K562 (cell line): ENCODE data around the gene MAML3. TPM values are rescaled to one million over a fixed set of nuclear protein-coding genes. Genes with fewer than 3 reads are reported as not detected.

Experiments used
- ATAC-seq: fragments of 200-7000 bp; cut with Tn5 transposase; 3 replicates; pipeline ENCODE4 v1.9.1; 2020; ENCODE audit warnings: moderate library complexity
- BruUV-seq: library from RNA; stranded (reverse); fragments of 400-500 nt; replicated peaks from 2 replicates; lab custom pipeline; 2021; lab: Mats Ljungman, UMichigan
- CTCF ChIA-PET: fragments of 300-600 bp; formaldehyde crosslinking; extraction: SDS; loops from one replicate; lab custom pipeline; 2021; ENCODE audit warnings: low intra/inter-chr PET ratio; lab: Yijun Ruan, JAX
- POLR2A ChIA-PET: fragments of 300-600, 350-650 bp; sonication (Branson Sonifier 250); formaldehyde crosslinking; extraction: SDS; loops from one replicate; lab custom pipeline; 2021; ENCODE audit warnings: antibody characterized with exemption, inconsistent platforms; lab: Yijun Ruan, JAX
- DNase-seq, 4 experiments: peaks; one replicate each; pipeline versions ENCODE4 v3.0.0 to v3.0.0-alpha.2; 2011 to 2018; ENCODE audit warnings: low spot score in 3 of 4, mixed read lengths in 3 of 4; ENCODE audit errors: extremely low read depth in 1 of 4
- FAIRE-seq: peaks from 2 replicates; lab custom pipeline; 2011; peaks lifted over from hg19 to GRCh38; lab: Jason Lieb, UNC
- H2AFZ ChIP-seq: 2 replicates; pipeline ENCODE4 v1.6.0; 2011; ENCODE audit warnings: low read depth, low read length, control low read depth, inconsistent platforms
- H3K27ac ChIP-seq: fragments of 200-600 bp; 3 replicates; pipeline ENCODE4 v1.8.0; 2011; ENCODE audit warnings: low read depth, mild to moderate bottlenecking, control low read depth, inconsistent platforms, low read length, moderate library complexity, mixed read lengths; ENCODE audit errors: extremely low read depth
- H3K27me3 ChIP-seq, 2 experiments: fragments of 300-600 bp in 1 of 2; 2 replicates in 1 of 2; 3 replicates in 1 of 2; pipeline versions ENCODE4 v1.6.0 to v1.8.0; 2011; ENCODE audit warnings: inconsistent platforms in 2 of 2, low read length in 2 of 2, mild to moderate bottlenecking in 1 of 2, mixed read lengths in 1 of 2, moderate library complexity in 1 of 2; ENCODE audit not compliant: control insufficient read depth in 2 of 2, insufficient read depth in 2 of 2
- H3K36me3 ChIP-seq: fragments of 300-600 bp; 3 replicates; pipeline ENCODE4 v1.8.0; 2011; ENCODE audit warnings: mild to moderate bottlenecking, low read length, inconsistent platforms; ENCODE audit not compliant: control insufficient read depth, insufficient read depth
- H3K4me1 ChIP-seq, 2 experiments: fragments of 200-600 bp in 1 of 2; replicated peaks in 1 of 2; 2 replicates in 1 of 2; 3 replicates in 1 of 2; pipeline versions ENCODE4 v1.5.1 to v1.8.0; 2011; ENCODE audit warnings: inconsistent platforms in 2 of 2, low read length in 2 of 2, mild to moderate bottlenecking in 1 of 2, mixed read lengths in 1 of 2, moderate library complexity in 1 of 2; ENCODE audit not compliant: control insufficient read depth in 2 of 2, insufficient read depth in 2 of 2
- H3K4me2 ChIP-seq: 2 replicates; pipeline ENCODE4 v1.6.1; 2011; ENCODE audit warnings: low read length, control low read depth, inconsistent platforms, mixed read lengths; ENCODE audit not compliant: insufficient read depth
- H3K4me3 ChIP-seq: fragments of 200-600 bp; sonication (generic), shearing (Covaris generic); 2 replicates; pipeline ENCODE4 v1.5.1; 2016; ENCODE audit warnings: control low read depth, inconsistent platforms
- H3K79me2 ChIP-seq: fragments of 200-600 bp; 3 replicates; pipeline ENCODE4 v1.8.0; 2011; ENCODE audit warnings: low read length, inconsistent platforms; ENCODE audit not compliant: control insufficient read depth, insufficient read depth
- H3K9ac ChIP-seq, 2 experiments: 2 replicates each; pipeline versions ENCODE4 v1.6.0 to v1.6.1; 2011; ENCODE audit warnings: low read depth in 2 of 2, low read length in 2 of 2, control low read depth in 1 of 2, inconsistent platforms in 1 of 2, mild to moderate bottlenecking in 1 of 2, mixed read lengths in 1 of 2; ENCODE audit not compliant: insufficient read depth in 1 of 2
- H3K9me1 ChIP-seq: one replicate; pipeline ENCODE4 v1.6.0; 2011; ENCODE audit warnings: inconsistent platforms, mild to moderate bottlenecking, low read length, moderate library complexity; ENCODE audit not compliant: control insufficient read depth, insufficient read depth
- H3K9me3 ChIP-seq: replicated peaks from 2 replicates; pipeline ENCODE4 v1.5.1; 2011; ENCODE audit warnings: low read depth, low read length, inconsistent platforms; ENCODE audit not compliant: control insufficient read depth, insufficient read depth
- H4K20me1 ChIP-seq: replicated peaks from 2 replicates; pipeline ENCODE4 v1.6.1; 2011; ENCODE audit warnings: low read length, inconsistent platforms, mixed read lengths; ENCODE audit not compliant: control insufficient read depth, insufficient read depth
- GABPA ChIP-seq: fragments of 200-800 bp; sonication (Bioruptor generic); conservative IDR thresholded peaks from 2 replicates; pipeline ENCODE4 v1.6.1; 2016; ENCODE audit warnings: low read depth, missing genetic modification characterization, missing compliant biosample characterization
- ILK ChIP-seq: fragments of 450-650 bp; IDR thresholded peaks from 2 replicates; pipeline ENCODE4 v1.6.1; 2016; ENCODE audit warnings: missing genetic modification characterization, low read depth, mild to moderate bottlenecking, missing compliant biosample characterization, moderate library complexity, borderline replicate concordance
- LARP7 ChIP-seq: fragments of 450-650 bp; IDR thresholded peaks from 2 replicates; pipeline ENCODE4 v1.6.1; 2016
- MECOM ChIP-seq: fragments of 250-450 bp; sonication (Bioruptor Pico); IDR thresholded peaks from 2 replicates; pipeline ENCODE4 v1.8.0; 2022; ENCODE audit warnings: inconsistent platforms
- NFIX ChIP-seq: fragments of 250-450 bp; sonication (Bioruptor Pico); IDR thresholded peaks from 2 replicates; pipeline ENCODE4 v1.4.0; 2020; ENCODE audit warnings: low read depth, mild to moderate bottlenecking, moderate library complexity
- SMARCC2 ChIP-seq: fragments of 450-650 bp; IDR thresholded peaks from 2 replicates; pipeline ENCODE4 v1.6.1; 2017; ENCODE audit warnings: antibody characterized with exemption, moderate library complexity, mild to moderate bottlenecking, low read depth
- WGBS: fragments of 100-300 bp; shearing (Covaris generic); methylation state at CpG from one replicate; pipeline ENCODE4 v1.1.6; 2016; ENCODE audit warnings: low coverage, mixed read lengths; ENCODE audit not compliant: insufficient coverage; ENCODE audit errors: missing lambda C conversion rate; 5-methylcytosine and 5-hydroxymethylcytosine counted together
- in situ Hi-C: fragments of 300-500 bp; cut with MboI; formaldehyde crosslinking; loops from 4 replicates; pipeline ENCODE4 v1.15.0; 2018; ENCODE audit warnings: inconsistent platforms, mixed read lengths
- intact Hi-C: fragments of 100-400 bp; cut with micrococcal nuclease; formaldehyde crosslinking; loops from 2 replicates; pipeline ENCODE4 v1.14.2; 2022
- polyA plus RNA-seq, 8 experiments: library from polyadenylated mRNA; depleted of rRNA in 4 of 8; stranded (reverse) in 5 of 8; unstranded in 3 of 8; fragments of >200 nt; fragmentation: Nextera tagmentation in 2 of 8; fragmentation: Illumina TruSeq in 1 of 8; extraction: Ambion mirVana in 2 of 8; extraction: Trizol in 1 of 8; gene quantifications; 2 replicates each; pipeline versions ENCODE4 v1.2.1 to v1.2.3, GENCODE V29; 2011 to 2014; ENCODE audit warnings: inconsistent platforms in 1 of 8, missing spikeins in 1 of 8
- total RNA-seq, 7 experiments: library from RNA; depleted of rRNA in 6 of 7; stranded (reverse); fragments of >200 nt in 6 of 7; fragmentation: Illumina TruSeq in 2 of 7; extraction: Trizol in 2 of 7; gene quantifications; 2 replicates each; pipeline versions ENCODE4 v1.2.1 to v1.2.3, GENCODE V29; 2011 to 2021; ENCODE audit warnings: low replicate concordance in 1 of 7
- TF ChIP-seq, protein P1 (sequence below), 2 experiments: fragments of 450-650 bp; IDR thresholded peaks; 2 replicates each; pipeline ENCODE4 v1.6.1; 2016; ENCODE audit warnings: mild to moderate bottlenecking in 2 of 2, borderline replicate concordance in 1 of 2, low read depth in 1 of 2, moderate library complexity in 1 of 2
- TF ChIP-seq, protein P2 (sequence below): sonication (generic); formaldehyde crosslinking; IDR thresholded peaks from 2 replicates; pipeline ENCODE4 v1.8.0; 2022; ENCODE audit warnings: missing genetic modification reagents, mild to moderate bottlenecking, moderate library complexity, borderline replicate concordance

Gene MAML3
- total and polyA plus RNA-seq, 9 of the 15 experiments (the other 6 are each of a cell fraction or from before 2014, with no cell fraction given) = 0.01 to 0.55 (median 0.25) TPM

DNA sequence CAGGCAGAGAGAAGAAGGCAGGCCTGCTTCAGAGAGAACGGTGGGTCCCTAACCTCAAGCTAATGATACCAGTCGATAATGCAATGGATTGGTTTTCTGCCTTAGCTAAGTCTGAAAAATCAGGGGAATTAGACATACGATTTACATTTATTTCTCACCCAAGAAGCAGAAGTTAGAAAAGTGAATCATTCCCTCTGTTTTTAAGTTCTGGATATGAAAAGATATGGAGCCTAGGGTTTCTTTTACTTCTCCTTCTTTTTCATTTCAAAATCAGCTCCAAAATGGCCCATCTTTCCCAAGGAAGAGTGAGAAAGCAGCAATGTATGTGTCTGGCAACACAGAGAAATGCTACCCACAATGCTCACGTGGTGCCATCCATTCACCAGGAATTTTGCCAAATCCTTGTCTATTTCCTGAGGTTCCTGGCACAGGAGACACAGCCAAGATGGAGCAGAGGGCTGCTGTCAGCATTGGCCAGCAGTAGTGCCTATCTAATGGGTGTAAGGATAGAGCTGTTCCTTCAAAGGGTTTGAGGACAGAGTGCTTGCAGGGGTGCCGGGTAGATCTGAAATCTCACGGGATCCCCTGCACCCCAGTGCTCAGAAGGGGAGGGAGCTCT is 231.5 kb downstream of the MAML3 start:
- Histone ChIP-seq H3K79me2 (no peaks in the 10 kb centered on the region), H3K27ac (no peak overlapping the region), H3K27me3 (peaks cover 3 to 11% of the 10 kb centered on the region in 2 experiments; a peak in 3 of 5 replicates), H3K9ac (no peak overlapping the region), H3K36me3 (no peaks in the 10 kb centered on the region), H3K4me1 (no peaks in the 10 kb centered on the region), H4K20me1 (no peaks in the 10 kb centered on the region), H3K9me1 (peaks cover 6% of the 10 kb centered on the region), H2AFZ (no peak overlapping the region), H3K4me2 (no peak overlapping the region), H3K9me3 (no peaks in the 10 kb centered on the region), H3K4me3 (no peak overlapping the region)
- ChIA-PET CTCF (no interaction called here), POLR2A (interaction anchor here (0.7 kb wide), 1 partner anchor 130 kb away, joined by 3 read pairs; no protein-coding TSS in a partner anchor)
- 0% methylated on average over 6 of the region's 6 CpGs for WGBS
- TF ChIP-seq GABPA (tag) (no peak), LARP7 (no peak), SMARCC2 (no peak), MECOM (CRISPR knock-in tag) (no peak), ILK (tag) (no peak), NFIX (no peak)
- TF ChIP-seq, protein P1, sequence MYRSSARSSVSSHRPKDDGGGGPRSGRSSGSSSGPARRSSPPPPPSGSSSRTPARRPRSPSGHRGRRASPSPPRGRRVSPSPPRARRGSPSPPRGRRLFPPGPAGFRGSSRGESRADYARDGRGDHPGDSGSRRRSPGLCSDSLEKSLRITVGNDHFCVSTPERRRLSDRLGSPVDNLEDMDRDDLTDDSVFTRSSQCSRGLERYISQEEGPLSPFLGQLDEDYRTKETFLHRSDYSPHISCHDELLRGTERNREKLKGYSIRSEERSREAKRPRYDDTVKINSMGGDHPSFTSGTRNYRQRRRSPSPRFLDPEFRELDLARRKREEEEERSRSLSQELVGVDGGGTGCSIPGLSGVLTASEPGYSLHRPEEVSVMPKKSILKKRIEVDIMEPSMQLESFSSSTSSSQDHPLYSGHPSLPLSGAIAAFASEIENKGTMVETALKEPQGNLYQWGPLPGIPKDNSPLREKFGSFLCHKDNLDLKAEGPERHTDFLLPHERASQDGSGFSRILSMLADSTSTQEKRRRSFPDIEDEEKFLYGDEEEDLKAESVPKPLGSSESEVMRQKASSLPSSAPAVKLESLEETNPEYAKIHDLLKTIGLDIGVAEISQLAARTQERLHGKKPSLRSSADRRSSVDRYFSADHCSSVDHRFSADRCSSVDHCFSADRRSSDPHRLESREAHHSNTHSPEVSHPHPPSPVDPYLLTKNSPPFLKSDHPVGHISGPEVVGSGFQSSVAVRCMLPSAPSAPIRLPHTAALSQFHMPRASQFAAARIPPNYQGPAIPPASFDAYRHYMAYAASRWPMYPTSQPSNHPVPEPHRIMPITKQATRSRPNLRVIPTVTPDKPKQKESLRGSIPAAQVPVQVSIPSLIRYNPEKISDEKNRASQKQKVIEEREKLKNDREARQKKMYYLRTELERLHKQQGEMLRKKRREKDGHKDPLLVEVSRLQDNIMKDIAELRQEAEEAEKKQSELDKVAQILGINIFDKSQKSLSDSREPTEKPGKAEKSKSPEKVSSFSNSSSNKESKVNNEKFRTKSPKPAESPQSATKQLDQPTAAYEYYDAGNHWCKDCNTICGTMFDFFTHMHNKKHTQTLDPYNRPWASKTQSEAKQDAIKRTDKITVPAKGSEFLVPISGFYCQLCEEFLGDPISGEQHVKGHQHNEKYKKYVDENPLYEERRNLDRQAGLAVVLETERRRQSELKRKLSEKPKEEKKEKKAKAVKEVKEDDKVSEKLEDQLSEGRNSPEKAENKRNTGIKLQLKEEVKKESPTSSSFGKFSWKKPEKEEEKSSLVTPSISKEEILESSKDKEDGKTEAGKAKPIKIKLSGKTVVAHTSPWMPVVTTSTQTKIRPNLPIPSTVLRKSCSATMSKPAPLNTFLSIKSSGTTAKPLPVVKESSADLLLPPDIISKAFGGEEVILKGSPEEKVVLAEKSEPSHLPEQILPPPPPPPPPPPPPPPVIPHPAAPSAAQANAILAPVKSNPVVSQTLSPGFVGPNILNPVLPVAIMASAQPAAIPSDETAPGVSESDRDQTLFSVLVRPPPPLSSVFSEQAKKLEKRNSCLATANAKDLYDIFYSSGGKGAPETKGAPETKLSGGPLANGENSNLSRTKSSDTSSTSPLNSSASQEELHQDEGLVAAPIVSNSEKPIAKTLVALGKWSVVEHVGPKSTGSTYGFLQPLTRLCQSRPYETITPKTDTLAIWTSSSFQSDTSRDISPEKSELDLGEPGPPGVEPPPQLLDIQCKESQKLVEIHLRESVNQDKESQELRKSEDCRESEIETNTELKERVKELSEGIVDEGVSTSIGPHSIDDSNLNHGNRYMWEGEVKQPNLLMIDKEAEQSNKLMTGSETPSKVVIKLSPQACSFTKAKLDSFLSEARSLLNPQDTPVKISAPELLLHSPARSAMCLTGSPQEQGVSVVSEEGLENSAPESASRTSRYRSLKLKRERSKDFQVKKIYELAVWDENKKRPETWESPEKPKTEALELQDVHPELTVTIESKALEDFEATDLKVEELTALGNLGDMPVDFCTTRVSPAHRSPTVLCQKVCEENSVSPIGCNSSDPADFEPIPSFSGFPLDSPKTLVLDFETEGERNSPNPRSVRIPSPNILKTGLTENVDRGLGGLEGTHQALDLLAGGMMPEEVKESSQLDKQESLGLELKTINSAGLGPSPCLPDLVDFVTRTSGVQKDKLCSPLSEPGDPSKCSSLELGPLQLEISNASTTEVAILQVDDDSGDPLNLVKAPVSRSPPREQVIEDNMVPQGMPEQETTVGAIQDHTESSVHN (IDR thresholded peaks at IDR 0.05; ENCODE audit: borderline replicate concordance in 1 of 2, low read depth in 1 of 2) = no peak
- TF ChIP-seq, protein P2, sequence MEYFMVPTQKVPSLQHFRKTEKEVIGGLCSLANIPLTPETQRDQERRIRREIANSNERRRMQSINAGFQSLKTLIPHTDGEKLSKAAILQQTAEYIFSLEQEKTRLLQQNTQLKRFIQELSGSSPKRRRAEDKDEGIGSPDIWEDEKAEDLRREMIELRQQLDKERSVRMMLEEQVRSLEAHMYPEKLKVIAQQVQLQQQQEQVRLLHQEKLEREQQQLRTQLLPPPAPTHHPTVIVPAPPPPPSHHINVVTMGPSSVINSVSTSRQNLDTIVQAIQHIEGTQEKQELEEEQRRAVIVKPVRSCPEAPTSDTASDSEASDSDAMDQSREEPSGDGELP (CRISPR knock-in tag) = no peak
- DNase-seq = no peak
- intact Hi-C loops = no loop called here
- BruUV-seq = no TSS peak
- in situ Hi-C loops = no loop called here
- no peak for FAIRE-seq
- no peak for ATAC-seq
